ENCODE measurements around the gene DUSP15.
"Not testable (repeated sequence)": the region's sequence is repeated elsewhere in the genome, so short reads cannot be mapped to it uniquely, and the experiment has no call there.

DUSP15 gene

DNA sequence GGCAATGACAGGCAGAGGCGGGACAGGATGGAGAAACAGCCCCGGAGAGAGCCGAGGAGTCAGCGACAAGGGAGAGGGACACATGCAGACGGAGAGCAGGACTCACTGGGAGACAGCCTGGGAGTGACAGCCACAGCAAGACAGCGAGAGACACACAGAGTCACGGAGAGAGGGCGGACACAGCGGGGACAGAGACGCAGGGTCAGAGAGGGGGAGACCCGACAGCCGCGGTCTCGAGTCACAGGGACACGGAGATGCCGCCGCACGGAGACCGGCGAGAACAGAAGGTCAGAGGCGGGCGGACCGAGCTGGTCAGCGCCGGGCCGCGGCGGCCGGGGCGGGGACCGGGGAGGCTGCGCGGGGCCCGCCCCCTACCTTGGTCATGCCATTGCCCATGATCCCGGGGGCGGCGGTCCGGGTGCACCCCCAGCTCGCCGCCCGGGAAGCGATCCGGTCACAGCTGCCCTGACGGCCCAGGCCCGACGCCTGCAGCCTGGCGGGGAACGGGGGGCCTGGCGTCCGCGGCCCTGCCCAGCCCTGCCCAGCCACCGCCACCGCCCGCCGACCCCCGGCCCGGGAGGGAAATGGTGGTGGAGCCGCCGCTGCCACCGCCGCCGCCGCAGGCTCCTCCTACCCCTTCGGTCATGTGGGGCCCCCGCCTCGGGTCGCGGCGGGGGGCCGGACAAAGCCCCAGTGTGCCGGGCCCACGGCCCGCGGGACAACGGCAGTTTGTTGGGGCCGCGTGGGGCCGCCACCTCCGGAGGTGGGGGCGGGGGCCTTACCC is at the start of gene DUSP15, which contains the start of gene TTLL9:
Gene DUSP15, minus strand, starts transcription at position 586 of the 784 bp plus-strand sequence. Its CDS starts 190 bp downstream, at position 396.
Gene TTLL9, plus strand, starts transcription at position 693 of the 784 bp plus-strand sequence. CDS start 493 bp downstream, outside the sequence.
- no peak for DNase-seq

DNA sequence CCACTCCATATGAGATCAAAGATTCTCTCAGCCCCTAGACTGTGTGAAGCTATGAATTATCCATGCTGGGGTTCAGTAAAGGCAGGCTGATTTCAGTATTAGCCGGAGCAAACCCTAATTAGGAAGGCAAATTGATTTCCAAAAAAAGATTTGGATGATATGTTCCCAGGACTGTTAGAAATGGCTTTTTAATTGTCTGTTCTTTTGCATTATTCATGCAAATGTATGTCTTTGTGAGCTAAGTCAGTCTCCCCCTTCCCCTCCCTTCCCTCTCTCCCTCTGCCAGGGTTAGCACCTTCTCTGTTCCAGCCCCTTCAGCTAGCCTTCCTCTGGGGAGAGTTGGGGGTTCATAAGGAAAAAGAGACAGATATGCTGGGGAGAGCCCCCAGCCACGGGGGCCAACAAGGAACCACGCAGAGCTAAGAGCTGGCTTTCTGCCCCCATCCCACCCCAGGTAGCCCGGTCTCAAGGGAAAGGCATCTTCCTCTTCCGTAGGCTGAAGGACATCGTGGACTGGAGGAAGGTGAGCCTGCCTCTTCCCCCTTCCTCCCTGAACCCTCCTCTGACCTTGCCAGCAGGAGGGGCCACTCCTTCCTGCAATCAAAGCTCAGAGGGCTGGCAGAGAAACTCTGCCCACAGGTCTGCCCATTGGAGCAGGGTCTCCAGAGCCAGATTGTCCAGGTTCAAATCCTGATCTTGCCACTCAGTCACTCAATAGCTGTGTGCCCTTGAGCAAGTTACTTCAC is 49.3 kb upstream of the DUSP15 start:
- no peak for DNase-seq

DNA sequence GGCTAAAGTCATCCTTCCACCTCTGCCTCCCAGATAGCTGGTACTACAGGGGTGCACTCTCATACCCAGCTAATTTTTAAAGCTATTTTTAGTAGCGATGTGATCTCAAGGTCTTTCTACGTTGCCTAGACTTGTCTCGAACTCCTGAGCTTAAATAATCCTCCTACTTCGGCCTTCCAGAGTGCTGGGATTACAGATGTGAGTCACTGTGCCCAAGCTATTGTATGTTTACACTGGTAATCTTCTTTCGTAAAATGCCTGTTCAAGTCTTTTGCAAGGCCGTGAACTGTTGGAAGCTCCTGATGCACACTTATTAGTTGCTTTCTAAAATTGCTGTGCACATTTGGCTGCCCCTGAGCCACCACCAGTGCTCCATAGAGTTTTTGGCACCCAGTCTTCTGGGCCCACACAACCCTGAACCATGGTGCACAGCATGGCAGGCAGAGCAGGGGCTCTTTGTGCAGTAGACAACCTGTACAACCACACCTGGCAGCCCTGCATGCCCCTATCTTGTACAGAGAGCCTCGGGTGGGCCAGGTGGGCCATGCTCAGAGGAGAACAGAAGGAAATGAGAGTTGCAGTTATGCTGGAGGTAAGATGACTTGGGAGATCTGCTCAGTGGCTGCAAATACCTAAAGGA is 48.3 kb upstream of the DUSP15 start:
- no peak for DNase-seq

- DNase-seq, result not testable (repeated sequence)
Observed at GRCh38 chr20:31917962-31918412, 47.7 kb upstream of the DUSP15 start.

DNA sequence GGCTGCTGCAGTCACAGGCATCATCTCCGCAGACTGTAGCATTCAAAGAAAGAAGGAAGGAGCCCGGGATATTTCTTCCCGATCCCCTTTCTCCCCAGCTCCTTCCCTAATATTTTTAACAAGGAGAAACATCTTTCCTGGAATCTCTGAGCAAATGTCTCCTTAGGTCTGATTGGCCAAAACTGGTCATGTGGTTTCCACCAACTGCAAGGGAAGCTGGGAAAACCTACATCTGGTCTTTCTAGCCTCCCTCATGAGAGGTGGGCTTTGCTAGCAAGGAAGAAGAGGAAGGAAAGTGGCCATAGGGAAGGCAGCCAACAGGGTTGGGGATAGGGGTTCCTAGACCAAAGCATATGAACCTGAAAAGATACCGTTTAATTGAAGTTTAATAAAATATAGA is 46.4 kb upstream of the DUSP15 start:
- no peak for DNase-seq

DNA sequence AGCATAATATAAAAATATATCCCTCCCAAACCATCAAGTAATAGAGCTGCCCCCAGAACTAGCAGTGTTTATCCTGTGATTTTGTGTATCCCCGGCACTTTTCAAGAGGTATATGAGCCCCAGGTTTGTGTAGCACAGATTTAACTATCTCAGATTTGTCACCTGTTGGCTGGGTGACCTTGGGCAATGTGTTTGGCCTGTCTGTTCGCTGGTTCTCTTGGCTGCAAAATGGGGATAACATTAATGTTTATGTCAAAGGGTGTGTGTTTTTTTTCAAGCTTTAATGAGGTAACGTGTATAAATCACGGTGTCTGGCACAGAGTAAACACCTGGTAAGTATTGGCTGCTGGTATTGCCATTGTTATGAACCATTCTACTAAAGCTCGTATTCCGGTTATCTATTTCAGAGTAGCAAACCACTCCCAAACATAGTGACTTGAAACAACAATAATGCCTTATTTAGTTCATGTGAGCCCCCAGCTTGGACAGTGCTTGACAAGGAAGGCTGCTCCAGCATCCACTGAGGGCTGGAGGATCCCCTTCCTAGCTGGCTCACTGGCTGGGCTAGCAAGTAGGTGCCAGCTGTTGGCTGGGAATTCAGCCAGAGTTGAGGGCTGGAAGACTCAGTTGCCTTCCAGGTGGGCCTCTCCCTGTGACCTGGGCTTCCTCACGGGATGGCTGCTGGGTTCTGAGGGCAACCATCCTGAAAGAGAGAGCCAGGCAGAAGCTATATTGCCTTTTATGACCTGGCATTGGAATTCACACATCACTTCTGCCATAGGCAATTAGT is 45.4 kb upstream of the DUSP15 start:
- no peak for DNase-seq

- DNase-seq, result no peak
Observed at GRCh38 chr20:31914170-31914569, 43.8 kb upstream of the DUSP15 start.

DNA sequence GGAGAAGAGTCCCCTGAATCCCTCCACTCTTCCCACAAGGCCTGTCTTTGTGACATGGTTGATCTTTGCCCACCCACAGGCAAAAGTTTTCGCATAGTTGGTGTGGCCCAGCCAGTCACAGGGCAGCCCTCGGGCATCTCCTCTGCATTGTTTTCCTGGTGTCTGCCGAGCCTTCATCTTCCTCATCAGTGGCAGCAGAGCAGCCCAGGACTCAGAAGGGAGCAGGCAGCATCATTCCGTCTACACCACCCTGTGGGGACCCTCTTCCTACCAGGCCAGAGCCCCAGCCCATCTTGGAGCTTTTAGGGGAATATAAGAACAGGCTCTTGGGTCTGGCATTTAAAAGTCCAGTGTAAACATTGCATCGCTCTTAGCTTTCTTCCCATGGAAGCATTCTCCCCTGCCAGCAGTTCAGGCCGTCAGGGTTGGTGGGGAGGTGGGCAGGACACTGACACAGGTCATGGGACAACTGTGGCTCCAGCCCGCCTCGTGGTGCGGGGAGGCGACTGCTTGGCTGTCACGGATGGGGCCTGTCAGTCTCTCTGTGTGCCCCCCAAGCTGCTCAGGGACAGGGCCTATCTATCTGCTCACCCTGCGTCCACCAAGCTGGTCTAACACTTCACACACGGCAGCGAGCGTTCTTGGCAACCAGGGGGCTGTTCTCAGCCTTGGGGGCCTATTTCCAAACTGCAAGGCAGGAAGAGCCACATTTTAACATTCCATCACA is 43.3 kb upstream of the DUSP15 start:
- no peak for DNase-seq

DNA sequence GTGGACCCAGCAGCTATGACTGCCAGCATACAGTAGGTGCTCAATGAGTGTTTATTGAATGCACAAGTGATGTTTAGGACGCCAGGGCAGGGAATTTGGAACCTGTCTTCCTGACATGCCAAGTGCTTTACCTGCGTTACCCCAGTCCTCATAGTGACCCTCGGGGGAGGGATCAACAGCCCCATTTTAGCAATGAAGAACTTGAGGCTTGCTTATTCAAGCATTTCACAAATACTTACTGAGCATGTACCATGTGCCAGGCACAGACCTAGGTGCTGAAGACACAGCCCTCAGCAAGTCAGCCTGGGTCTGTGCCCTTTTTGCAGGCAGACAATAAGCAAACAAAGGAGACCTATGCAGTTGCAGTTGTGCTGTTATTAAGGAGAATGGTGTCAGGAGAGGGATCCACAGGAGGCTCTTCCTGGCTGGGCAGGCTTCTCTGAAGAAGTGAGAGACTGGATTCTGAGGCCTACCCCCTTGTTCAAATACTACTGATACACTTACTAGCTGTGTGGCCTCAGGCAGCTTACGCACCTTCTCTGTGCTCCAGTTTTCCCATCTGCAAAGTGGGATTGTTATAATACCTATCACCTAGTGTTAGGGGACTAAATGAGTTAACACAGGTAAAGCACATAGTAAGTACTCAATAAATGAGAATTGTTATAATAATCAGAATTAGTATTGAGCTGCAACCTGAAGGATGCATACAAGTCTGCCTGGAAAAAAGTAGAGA is 39.9 kb upstream of the DUSP15 start:
- no peak for DNase-seq

- DNase-seq, result no peak
Observed at GRCh38 chr20:31909253-31910070, 39.1 kb upstream of the DUSP15 start.

DNA sequence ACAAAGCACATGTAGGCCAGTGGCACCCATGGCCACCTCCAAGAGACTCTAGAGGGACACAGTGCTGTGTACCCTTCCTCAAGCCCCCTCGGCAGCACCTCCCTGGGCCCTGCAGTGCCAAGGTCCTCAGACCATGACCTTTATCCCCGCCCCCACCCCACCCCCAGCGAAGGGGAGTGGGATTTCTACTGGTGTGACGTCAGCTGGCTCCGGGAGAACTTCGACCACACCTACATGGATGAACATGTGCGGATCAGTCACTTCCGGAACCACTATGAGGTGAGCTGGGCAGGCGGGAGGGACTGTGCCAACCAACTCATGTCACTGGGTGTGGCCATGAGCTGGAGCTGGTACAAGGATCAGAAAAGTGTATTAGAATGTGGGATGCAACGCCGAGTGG is 38.1 kb upstream of the DUSP15 start:
- DNase-seq, result no peak

GRCh38 chr20:31908016-31908415 is 37.7 kb upstream of the DUSP15 start:
- no peak for DNase-seq

- no peak for DNase-seq
Observed at GRCh38 chr20:31907046-31907445, 36.7 kb upstream of the DUSP15 start.

DNA sequence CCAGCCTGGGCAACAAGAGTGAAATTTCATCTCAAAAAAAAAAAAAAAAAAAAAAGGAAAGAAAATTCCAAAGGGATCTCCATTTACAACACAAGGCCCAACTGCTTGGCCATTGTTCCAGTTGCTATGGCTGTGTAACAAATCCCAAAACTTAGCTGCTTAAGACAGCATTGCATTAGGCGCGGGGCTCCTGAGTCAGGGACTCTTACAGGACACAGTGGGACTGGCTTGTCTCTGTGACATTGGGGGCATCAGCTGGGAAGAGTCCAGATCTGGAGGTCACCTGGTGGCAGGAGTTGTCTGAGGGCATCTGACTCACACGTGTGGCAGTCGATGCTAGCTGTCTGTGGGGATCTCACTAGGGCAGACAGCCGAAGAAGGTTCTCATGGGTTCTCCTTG is 35.7 kb upstream of the DUSP15 start:
- no peak for DNase-seq

DNA sequence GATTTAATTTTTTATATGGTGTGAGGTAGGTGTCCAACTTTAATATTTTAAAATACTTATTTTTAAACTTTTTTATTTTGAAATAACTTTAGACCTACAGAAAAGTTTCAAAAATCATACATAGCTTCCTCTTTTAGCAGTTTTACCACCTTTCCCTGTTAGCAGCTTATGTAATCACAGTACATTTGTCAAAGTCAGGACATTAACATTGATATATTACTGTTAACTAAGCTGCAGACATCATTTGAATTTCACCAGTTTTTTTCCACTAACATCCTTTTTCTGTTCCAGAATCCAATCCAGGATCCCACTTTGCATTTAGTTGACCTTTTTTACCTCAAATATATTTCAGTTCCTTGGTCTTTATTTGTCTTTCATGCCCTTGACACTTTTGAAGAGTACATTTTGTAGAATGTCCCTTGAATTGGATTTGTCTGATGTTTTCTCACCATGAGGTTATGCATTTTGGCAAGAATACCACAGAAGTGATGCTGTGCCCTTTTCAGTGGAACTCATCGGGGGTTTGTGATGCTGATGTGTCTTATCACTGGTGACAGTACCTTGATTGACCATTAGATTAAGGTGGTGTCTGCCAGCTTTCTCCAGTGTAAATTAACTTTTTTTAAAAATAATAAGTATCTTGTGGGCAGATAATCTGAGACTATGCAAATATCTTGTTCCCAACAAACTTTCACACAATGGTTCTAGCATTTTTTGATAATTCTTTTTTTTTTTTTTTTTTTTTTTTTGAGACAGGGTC is 33.5 kb upstream of the DUSP15 start:
- no peak for DNase-seq

GRCh38 chr20:31901615-31902014 is 31.3 kb upstream of the DUSP15 start:
- DNase-seq, result no peak

GRCh38 chr20:31897541-31897940 is 27.2 kb upstream of the DUSP15 start:
- DNase-seq, result no peak

DNA sequence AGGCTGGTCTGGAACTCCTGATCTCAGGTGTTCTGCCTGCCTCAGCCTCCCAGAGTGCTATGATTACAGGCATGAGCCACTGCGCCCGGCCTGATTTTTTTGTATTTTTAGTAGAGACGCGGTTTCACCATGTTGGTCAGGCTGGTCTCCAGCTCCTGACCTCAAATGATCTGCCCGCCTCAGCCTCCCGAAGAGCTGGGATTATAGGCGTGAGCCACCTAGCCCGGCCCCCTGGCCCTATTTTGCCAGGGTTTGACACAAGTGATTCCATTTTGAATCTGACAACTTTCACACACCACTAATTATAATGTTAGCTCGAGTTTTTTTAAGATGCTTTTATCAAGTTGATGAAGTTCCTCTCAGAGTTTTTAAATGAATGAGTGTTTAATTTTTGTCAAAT is 25.7 kb upstream of the DUSP15 start:
- DNase-seq, result no peak

DNA sequence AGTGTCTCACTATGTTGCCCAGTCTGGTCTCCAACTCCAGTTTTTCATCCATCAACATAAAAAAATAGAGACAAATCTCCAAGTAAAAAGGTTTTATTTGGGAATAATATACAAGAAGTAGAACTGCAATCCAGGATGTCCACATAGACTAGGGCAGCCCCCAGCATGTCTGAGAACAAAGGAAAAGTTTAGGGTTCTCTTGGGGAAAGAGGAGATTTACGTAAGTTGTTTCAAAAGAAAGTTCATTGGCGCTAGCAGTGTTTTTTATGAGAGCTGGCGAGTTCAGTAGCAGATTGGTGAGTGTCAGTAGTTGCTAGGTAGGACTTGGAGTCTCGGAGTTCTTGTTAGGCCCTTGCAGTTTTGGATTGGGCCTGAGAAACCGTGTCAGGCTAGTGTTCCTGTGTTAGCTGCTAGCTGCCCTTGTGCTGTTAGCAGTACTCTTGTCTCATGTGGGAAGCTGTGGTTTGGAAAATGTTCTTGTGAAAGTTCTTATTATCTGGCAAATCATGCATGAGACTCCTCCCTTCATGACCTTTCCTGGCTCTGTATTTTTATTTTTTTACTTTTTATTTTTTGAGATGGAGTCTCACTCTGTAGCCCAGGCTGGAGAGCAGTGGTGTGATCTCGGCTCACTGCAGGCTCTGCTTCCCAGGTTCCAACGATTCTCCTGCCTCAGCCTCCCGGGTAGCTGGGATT is 24.8 kb upstream of the DUSP15 start:
- peak; percentile 4 to 5 for DNase-seq

Data from Kasumi-1 (cell line).